H1 (cell line): ENCODE data around the gene POLR2L. TPM values are rescaled to one million over a fixed set of nuclear protein-coding genes. Genes with fewer than 3 reads are reported as not detected.

Experiments used
- BCL11A ChIP-seq, 2 experiments: IDR thresholded peaks; one replicate each; pipeline ENCODE4 v1.6.1; 2011; ENCODE audit warnings: low read depth in 2 of 2, low read length in 2 of 2, mild to moderate bottlenecking in 2 of 2
- CHD7 ChIP-seq: fragments of 300-600 bp; sonication (generic); IDR thresholded peaks from 2 replicates; pipeline ENCODE4 v1.7.1; 2012; ENCODE audit warnings: low read length, moderate library complexity, mild to moderate bottlenecking, inconsistent platforms; ENCODE audit not compliant: insufficient replicate concordance
- CREB1 ChIP-seq: IDR thresholded peaks from 2 replicates; pipeline ENCODE4 v1.6.1; 2012; ENCODE audit warnings: inconsistent platforms
- CTBP2 ChIP-seq: IDR thresholded peaks from 2 replicates; pipeline ENCODE4 v1.7.0; 2011; ENCODE audit warnings: borderline replicate concordance, mild to moderate bottlenecking, moderate library complexity, mixed read lengths, low read length; ENCODE audit not compliant: insufficient read depth, insufficient read length
- E2F6 ChIP-seq: IDR thresholded peaks from 2 replicates; pipeline ENCODE4 v1.6.1; 2012; ENCODE audit warnings: inconsistent platforms
- RFX5 ChIP-seq: IDR thresholded peaks from 2 replicates; pipeline ENCODE4 v1.6.1; 2011; ENCODE audit warnings: low read depth, low read length, improper control_type of control experiment, borderline replicate concordance
- RNF2 ChIP-seq: fragments of 200-900, 300-1000 bp; sonication (generic); IDR thresholded peaks from 2 replicates; pipeline ENCODE4 v1.7.1; 2016; ENCODE audit warnings: borderline replicate concordance, low read depth, mild to moderate bottlenecking, antibody characterized with exemption, low read length; ENCODE audit not compliant: poor library complexity, severe bottlenecking; ENCODE audit errors: missing control alignments
- SIX5 ChIP-seq: IDR thresholded peaks from 2 replicates; pipeline ENCODE4 v1.6.1; 2011; ENCODE audit warnings: mild to moderate bottlenecking, low read depth, low read length
- SP1 ChIP-seq: IDR thresholded peaks from 2 replicates; pipeline ENCODE4 v1.6.1; 2011; ENCODE audit warnings: low read depth, low read length
- SP4 ChIP-seq: IDR thresholded peaks from 2 replicates; pipeline ENCODE4 v1.6.1; 2012; ENCODE audit warnings: low read length, inconsistent platforms
- polyA plus RNA-seq, 7 experiments: library from polyadenylated mRNA; depleted of rRNA in 3 of 7; stranded (reverse) in 5 of 7; unstranded in 2 of 7; fragments of >200 nt in 5 of 7; fragments of 200-250 nt in 2 of 7; gene quantifications; 1 replicate in 5 of 7; 2 replicates in 1 of 7; 4 replicates in 1 of 7; pipeline versions ENCODE4 v1.2.1 to v1.2.3, GENCODE V29; 2011 to 2013; ENCODE audit warnings: missing spikeins in 2 of 7, mixed read lengths in 2 of 7
- total RNA-seq: library from RNA; stranded (reverse); fragmentation: NEBNext Ultra II Directional; extraction: Animal tissue kit (Norgen Biotek cat#: 25700); gene quantifications from 2 replicates; pipeline ENCODE4 v1.2.1, GENCODE V29; 2021

Gene POLR2L
- total and polyA plus RNA-seq, 2 of the 8 experiments (the other 6 are each of a cell fraction or from before 2014, with no cell fraction given): 140 to 151 TPM

- TF ChIP-seq CHD7 (no peak), CREB1 (no peak), E2F6 (no peak), SP1 (no peak), SIX5 (no peak), SP4 (no peak), RFX5 (no peak), CTBP2 (no peak), RNF2 (no peak), BCL11A (IDR thresholded peaks at IDR 0.05; ENCODE audit: low read depth in 2 of 2, low read length in 2 of 2) (no peak)
These were observed 13.7 kb downstream of the POLR2L start (continued) for GRCh38 chr11:828506-829175.
